GM12873 (cell line): ENCODE results near the gene HOXC11.

ENCODE experiments used
- CTCF ChIP-seq: IDR thresholded peaks from 2 replicates; pipeline ENCODE4 v1.5.1; 2012; ENCODE audit warnings: low read depth, mild to moderate bottlenecking, moderate library complexity, low read length, control low read depth; ENCODE audit not compliant: insufficient read depth; ENCODE audit errors: missing control alignments

Gene HOXC11

GRCh38 chr12:54017878-54018467, 45.0 kb downstream of the HOXC11 start:
- no peak for TF ChIP-seq CTCF

GRCh38 chr12:54018468-54018984, 45.6 kb downstream of the HOXC11 start:
- TF ChIP-seq CTCF, result no peak

- no peak for TF ChIP-seq CTCF
Measured at GRCh38 chr12:54019091-54019811, 46.3 kb downstream of the HOXC11 start.

- no peak for TF ChIP-seq CTCF
Measured at GRCh38 chr12:54019924-54020590, 47.1 kb downstream of the HOXC11 start.

- no peak for TF ChIP-seq CTCF
Measured at GRCh38 chr12:54020591-54021405, 47.9 kb downstream of the HOXC11 start.

- no peak for TF ChIP-seq CTCF
Measured at GRCh38 chr12:54021432-54022013, 48.6 kb downstream of the HOXC11 start.
